MM.1S (cell line): ENCODE data around the gene BCOR.

Source experiments
- DNase-seq: peaks from one replicate; pipeline ENCODE4 v3.0.0-alpha.2; 2015
- H2AFZ ChIP-seq: fragments of 300-600 bp; sonication (generic); 2 replicates; pipeline ENCODE4 v1.6.0; 2016; ENCODE audit warnings: antibody characterized with exemption, low read length
- H3F3A ChIP-seq: fragments of 300-600 bp; sonication (generic); 2 replicates; pipeline ENCODE4 v1.6.1; 2016; ENCODE audit warnings: mild to moderate bottlenecking, antibody characterized with exemption, low read length, moderate library complexity, mixed read lengths; ENCODE audit not compliant: insufficient read depth
- H3K27ac ChIP-seq: fragments of 300-600 bp; sonication (generic); 2 replicates; pipeline ENCODE4 v1.5.1; 2016; ENCODE audit warnings: mild to moderate bottlenecking, low read length
- H3K27me3 ChIP-seq: fragments of 300-600 bp; sonication (generic); replicated peaks from 2 replicates; pipeline ENCODE4 v1.6.0; 2016; ENCODE audit warnings: low read length; ENCODE audit not compliant: insufficient read depth
- H3K36me3 ChIP-seq: fragments of 300-600 bp; sonication (generic); replicated peaks from 2 replicates; pipeline ENCODE4 v1.6.1; 2016; ENCODE audit warnings: mild to moderate bottlenecking, low read length, mixed read lengths; ENCODE audit not compliant: insufficient read depth
- H3K4me1 ChIP-seq: fragments of 300-600 bp; sonication (generic); 2 replicates; pipeline ENCODE4 v1.6.1; 2016; ENCODE audit warnings: low read length, mixed read lengths
- H3K4me2 ChIP-seq: fragments of 300-600 bp; sonication (generic); 2 replicates; pipeline ENCODE4 v1.6.0; 2016; ENCODE audit warnings: low read depth, low read length
- H3K4me3 ChIP-seq: fragments of 300-600 bp; sonication (generic); 2 replicates; pipeline ENCODE4 v1.5.1; 2016; ENCODE audit warnings: low read length, mixed read lengths
- H3K79me2 ChIP-seq: fragments of 300-600 bp; sonication (generic); 2 replicates; pipeline ENCODE4 v1.6.1; 2016; ENCODE audit warnings: mixed run types, low read length, mixed read lengths
- H3K9ac ChIP-seq: fragments of 300-600 bp; sonication (generic); 2 replicates; pipeline ENCODE4 v1.6.1; 2016; ENCODE audit warnings: low read length, mixed read lengths
- H3K9me2 ChIP-seq: fragments of 300-600 bp; sonication (generic); replicated peaks from 2 replicates; pipeline ENCODE4 v1.6.1; 2016; ENCODE audit warnings: mild to moderate bottlenecking, low read length, mixed read lengths; ENCODE audit not compliant: insufficient read depth
- H3K9me3 ChIP-seq: fragments of 300-600 bp; sonication (generic); replicated peaks from 2 replicates; pipeline ENCODE4 v1.6.1; 2016; ENCODE audit warnings: mild to moderate bottlenecking, low read length, mixed read lengths; ENCODE audit not compliant: insufficient read depth
- H4K20me1 ChIP-seq: fragments of 300-600 bp; sonication (generic); 2 replicates; pipeline ENCODE4 v1.6.1; 2016; ENCODE audit warnings: mild to moderate bottlenecking, low read length, moderate library complexity, mixed read lengths; ENCODE audit not compliant: insufficient read depth
- CTCF ChIP-seq: fragments of 300-600 bp; sonication (generic); IDR thresholded peaks from 2 replicates; pipeline ENCODE4 v1.5.1; 2016; ENCODE audit warnings: antibody characterized with exemption, low read length, mixed read lengths
- EZH2 ChIP-seq: fragments of 300-600 bp; sonication (generic); optimal IDR thresholded peaks from 2 replicates; pipeline ENCODE3; 2017; ENCODE audit warnings: low read depth, mild to moderate bottlenecking, antibody characterized with exemption, low read length, mixed read lengths
- EZH2phosphoT487 ChIP-seq: fragments of 300-600 bp; sonication (generic); IDR thresholded peaks from 2 replicates; pipeline ENCODE4 v1.6.1; 2018; ENCODE audit warnings: antibody characterized with exemption, low read length

BCOR gene

GRCh38 chrX:40112996-40113395 lies 15.2 kb upstream of the BCOR start:
- H2AFZ ChIP-seq, result no peak overlapping the region
- DNase-seq, result no peak
- H3K4me2 ChIP-seq, result no peak overlapping the region
- peaks cover under 1% of the 10 kb centered on the region; the same call in 1 of the 2 replicates for H3K79me2 ChIP-seq
- TF ChIP-seq EZH2phosphoT487, result no peak
- H3K9me2 ChIP-seq, result no peaks in the 10 kb centered on the region
- H4K20me1 ChIP-seq, result no peaks in the 10 kb centered on the region
- no peak overlapping the region for H3K27ac ChIP-seq
- no peaks in the 10 kb centered on the region for H3K27me3 ChIP-seq
- peaks cover 4% of the 10 kb centered on the region; the same call in 1 of the 2 replicates for H3K4me1 ChIP-seq
- 0 out of 2 replicates have a peak, but pooled peaks cover 3% of the 10 kb centered on the region for H3F3A ChIP-seq
- H3K4me3 ChIP-seq, result no peak overlapping the region
- H3K9me3 ChIP-seq, result no peaks in the 10 kb centered on the region
- H3K9ac ChIP-seq, result no peak overlapping the region
- no peaks in the 10 kb centered on the region for H3K36me3 ChIP-seq

GRCh38 chrX:40111868-40112267 lies 14.1 kb upstream of the BCOR start:
- peaks cover 7% of the 10 kb centered on the region; the same call in 1 of the 2 replicates for H3K79me2 ChIP-seq
- H3K9me3 ChIP-seq, result no peaks in the 10 kb centered on the region
- H3F3A ChIP-seq, result 0 out of 2 replicates have a peak, but pooled peaks cover 5% of the 10 kb centered on the region
- no peaks in the 10 kb centered on the region for H3K9me2 ChIP-seq
- H4K20me1 ChIP-seq, result no peaks in the 10 kb centered on the region
- no peak overlapping the region for H3K9ac ChIP-seq
- no peaks in the 10 kb centered on the region for H3K27me3 ChIP-seq
- no peak for DNase-seq
- peaks cover 8% of the 10 kb centered on the region; the same call in 1 of the 2 replicates for H3K4me1 ChIP-seq
- no peak overlapping the region for H2AFZ ChIP-seq
- H3K4me3 ChIP-seq, result no peak overlapping the region
- TF ChIP-seq EZH2, result no peak
- no peak for TF ChIP-seq CTCF
- TF ChIP-seq EZH2phosphoT487, result no peak
- no peak overlapping the region for H3K4me2 ChIP-seq
- H3K27ac ChIP-seq, result no peak overlapping the region
- no peaks in the 10 kb centered on the region for H3K36me3 ChIP-seq

GRCh38 chrX:40109288-40110008 lies 11.7 kb upstream of the BCOR start:
- Histone ChIP-seq H4K20me1 (no peaks in the 10 kb centered on the region), H3K27ac (peak overlapping the region; percentile 59; the same call in 1 of the 2 replicates), H3K79me2 (peaks cover 18% of the 10 kb centered on the region), H3K9ac (peak overlapping the region; percentile 51; the same call in 1 of the 2 replicates), H3K9me2 (no peaks in the 10 kb centered on the region), H3K4me1 (peaks cover 8% of the 10 kb centered on the region; the same call in 1 of the 2 replicates), H3K36me3 (no peaks in the 10 kb centered on the region), H3K9me3 (no peaks in the 10 kb centered on the region), H3K4me2 (peak overlapping the region; percentile 81; the same call in 1 of the 2 replicates), H2AFZ (no peak overlapping the region), H3K4me3 (peak overlapping the region; percentile 54), H3F3A (0 out of 2 replicates have a peak, but pooled peaks cover 8% of the 10 kb centered on the region), H3K27me3 (no peaks in the 10 kb centered on the region)
- DNase-seq, result peak; percentile 71
- TF ChIP-seq EZH2phosphoT487, result no peak
- TF ChIP-seq CTCF, result no peak
- no peak for TF ChIP-seq EZH2

GRCh38 chrX:40108959-40109287 lies 11.2 kb upstream of the BCOR start:
- Histone ChIP-seq H2AFZ (0 out of 2 replicates have a peak overlapping the region, but pooled peaks have one; percentile 27), H4K20me1 (no peaks in the 10 kb centered on the region), H3K27ac (peak overlapping the region; percentile 59; the same call in 1 of the 2 replicates), H3K9ac (peak overlapping the region; percentile 51; the same call in 1 of the 2 replicates), H3F3A (0 out of 2 replicates have a peak, but pooled peaks cover 8% of the 10 kb centered on the region), H3K4me1 (peaks cover 8% of the 10 kb centered on the region; the same call in 1 of the 2 replicates), H3K9me3 (no peaks in the 10 kb centered on the region), H3K27me3 (no peaks in the 10 kb centered on the region), H3K4me2 (peak overlapping the region; percentile 81), H3K36me3 (no peaks in the 10 kb centered on the region), H3K79me2 (peaks cover 23% of the 10 kb centered on the region), H3K9me2 (no peaks in the 10 kb centered on the region), H3K4me3 (peak overlapping the region; percentile 54)
- no peak for DNase-seq
- TF ChIP-seq EZH2 (no peak), CTCF (no peak), EZH2phosphoT487 (no peak)
